ENCODE data around the gene CCDC51. TPM values are rescaled to one million over a fixed set of nuclear protein-coding genes. Genes with fewer than 3 reads are reported as not detected.

The CCDC51 gene
- total and polyA plus RNA-seq, 2 of the 13 experiments (the other 11 are each of a cell fraction or from before 2014, with no cell fraction given), result 18.1 to 29.4 TPM

DNA sequence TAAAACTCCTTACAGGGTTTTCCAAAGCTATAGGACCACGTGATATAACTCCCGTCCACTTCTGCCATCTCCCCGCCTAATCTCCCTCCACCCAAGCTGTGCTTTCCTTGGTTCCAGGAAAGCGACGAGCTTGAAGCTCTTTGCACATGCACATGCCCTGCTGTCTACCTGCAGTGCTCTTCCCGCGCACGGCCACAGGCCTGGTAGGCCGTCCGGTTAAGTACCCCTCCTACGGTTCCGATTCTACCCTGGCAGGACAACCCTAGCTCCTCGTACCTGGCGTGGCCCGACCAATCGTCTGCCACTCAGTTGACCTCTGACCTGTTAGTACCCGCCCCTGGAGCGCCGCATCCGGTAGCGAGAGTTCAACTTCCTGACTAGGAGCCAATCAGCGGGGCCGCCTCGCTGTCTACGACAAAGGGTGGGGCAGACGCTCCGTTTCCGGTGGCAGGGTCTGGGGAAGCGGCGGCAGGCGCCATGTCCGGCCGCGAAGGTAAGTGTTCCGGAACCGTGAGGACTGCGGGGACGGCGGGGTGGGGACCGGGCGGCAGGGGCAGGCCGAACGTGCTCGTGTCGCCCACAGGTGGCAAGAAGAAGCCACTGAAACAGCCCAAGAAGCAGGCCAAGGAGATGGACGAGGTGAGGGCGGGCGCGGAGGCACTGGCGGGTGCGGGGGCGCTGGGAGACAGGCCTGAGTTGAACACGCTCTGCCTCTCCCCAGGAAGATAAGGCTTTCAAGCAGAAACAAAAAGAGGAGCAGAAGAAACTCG, at the start of gene CCDC51, which contains the start of gene TMA7 (continued):
- TF ChIP-seq CTCF (CRISPR knock-in tag; IDR thresholded peaks at IDR 0.05), result peak; percentile 19; the same call in 1 of the 2 replicates
- TF ChIP-seq ZNF75D (CRISPR knock-in tag; IDR thresholded peaks at IDR 0.05; ENCODE audit: borderline replicate concordance), result no peak
- no peak for TF ChIP-seq ZBTB8A (CRISPR knock-in tag; IDR thresholded peaks at IDR 0.05; ENCODE audit: borderline replicate concordance, low read depth)
- TF ChIP-seq KLF15 (CRISPR knock-in tag; IDR thresholded peaks at IDR 0.05; ENCODE audit: borderline replicate concordance), result peak; percentile 65; the same call in 1 of the 2 replicates
- no peak; the same call in 1 of the 2 replicates for TF ChIP-seq ZSCAN9 (CRISPR knock-in tag; IDR thresholded peaks at IDR 0.05; ENCODE audit: borderline replicate concordance)
- TF ChIP-seq ZNF589 (CRISPR knock-in tag; conservative IDR thresholded peaks at IDR 0.05), result no peak
- TF ChIP-seq ZNF451 (CRISPR knock-in tag; IDR thresholded peaks at IDR 0.05), result peak; percentile 89; the same call in 1 of the 2 replicates
- TF ChIP-seq CBX5 (CRISPR knock-in tag; IDR thresholded peaks at IDR 0.05; ENCODE audit: borderline replicate concordance), result no peak
- peak; percentile 83; the same call in 1 of the 2 replicates for TF ChIP-seq ZNF543 (CRISPR knock-in tag; IDR thresholded peaks at IDR 0.05)
- no peak for TF ChIP-seq ZNF496 (CRISPR knock-in tag; IDR thresholded peaks at IDR 0.05; ENCODE audit: insufficient replicate concordance)
- TF ChIP-seq POLR2AphosphoS5 (IDR thresholded peaks at IDR 0.05; ENCODE audit: low read depth, low read length), result peak; percentile 83
- TF ChIP-seq ATRX (CRISPR knock-in tag; IDR thresholded peaks at IDR 0.05; ENCODE audit: borderline replicate concordance), result no peak
- 0 out of 2 replicates have a peak, but pooled peaks have one; percentile 14 for TF ChIP-seq HBP1 (CRISPR knock-in tag; IDR thresholded peaks at IDR 0.05; ENCODE audit: low read depth)
- peak; percentile 97 for TF ChIP-seq ZNF501 (CRISPR knock-in tag; IDR thresholded peaks at IDR 0.05)
- peak; percentile 87 for TF ChIP-seq ZNF574 (CRISPR knock-in tag; IDR thresholded peaks at IDR 0.05)
- peak; percentile 95 for TF ChIP-seq TFDP2 (CRISPR knock-in tag; IDR thresholded peaks at IDR 0.05)
- no peak for TF ChIP-seq ZNF24 (IDR thresholded peaks at IDR 0.05)
- no peak for TF ChIP-seq ZNF766 (CRISPR knock-in tag; IDR thresholded peaks at IDR 0.05; ENCODE audit: borderline replicate concordance)
- TF ChIP-seq ZNF558 (CRISPR knock-in tag; IDR thresholded peaks at IDR 0.05; ENCODE audit: borderline replicate concordance), result peak; percentile 73; the same call in 1 of the 2 replicates
- 0 out of 2 replicates have a peak, but pooled peaks have one; percentile 35 for TF ChIP-seq ZSCAN29 (CRISPR knock-in tag; conservative IDR thresholded peaks at IDR 0.05)
- no peak for TF ChIP-seq JUN (CRISPR knock-in tag; IDR thresholded peaks at IDR 0.05)
- peak; percentile 85 for TF ChIP-seq KLF12 (CRISPR knock-in tag; IDR thresholded peaks at IDR 0.05; ENCODE audit: borderline replicate concordance)
- TF ChIP-seq ZNF251 (CRISPR knock-in tag; IDR thresholded peaks at IDR 0.05), result no peak

Data from HepG2 (cell line).